NCI-H526 (cell line): ENCODE data around the gene SLC25A22.

Experiments used
- DNase-seq, 2 experiments: peaks; one replicate each; lab custom pipeline; 2025; lab: John Stamatoyannopoulos, UW

Gene SLC25A22

GRCh38 chr11:833849-834311 lies 35.8 kb upstream of the SLC25A22 start:
- no peak for DNase-seq

DNA sequence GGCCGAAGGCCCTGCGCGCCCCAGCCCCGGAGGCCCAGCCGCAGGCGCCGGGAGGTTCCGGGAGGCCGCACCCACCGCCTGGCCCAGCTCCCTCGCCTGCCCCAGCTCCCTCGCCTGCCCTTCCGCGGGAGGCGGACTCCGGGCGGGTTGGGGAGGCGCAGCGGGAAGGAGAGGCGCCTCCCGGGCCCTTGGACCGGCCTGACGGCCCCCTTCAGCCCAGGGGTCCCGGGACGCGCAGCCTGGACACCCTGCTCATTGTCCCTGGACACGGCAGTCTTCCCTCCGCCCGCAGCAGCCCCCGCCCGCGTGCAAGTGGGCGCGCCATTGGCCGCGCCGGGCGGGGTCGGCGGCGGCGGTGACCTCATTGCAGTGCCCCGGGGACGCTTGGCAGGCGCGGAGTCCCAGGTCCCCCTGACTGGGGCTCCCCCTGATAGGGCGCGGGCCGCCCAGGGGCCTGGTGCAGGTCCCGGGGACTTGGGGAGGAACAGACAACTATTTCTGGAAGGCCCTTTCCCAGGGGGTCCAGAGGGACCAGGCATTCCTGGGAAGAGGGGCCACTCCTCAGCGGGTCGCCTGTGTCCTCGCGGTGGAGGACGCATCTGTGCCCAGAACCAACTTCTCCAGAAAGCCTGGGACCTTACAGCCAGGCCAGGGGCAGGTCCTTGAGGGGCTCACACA lies 35.2 kb upstream of the SLC25A22 start:
- peak in 1 of 2 experiments; percentile 84 for DNase-seq

- peak in 1 of 2 experiments; percentile 85 for DNase-seq
Measured at GRCh38 chr11:832529-833113, 34.5 kb upstream of the SLC25A22 start, which contains the start of gene CD151. Gene CD151, plus strand, starts transcription at chr11:832952. Its CDS starts 3,118 bp downstream, at chr11:836070.

GRCh38 chr11:831961-832528 lies 34.0 kb upstream of the SLC25A22 start:
- no peak for DNase-seq

- DNase-seq: no peak
Measured at GRCh38 chr11:831118-831864, 33.2 kb upstream of the SLC25A22 start.

GRCh38 chr11:830295-831117 lies 32.4 kb upstream of the SLC25A22 start:
- DNase-seq: peak; percentile 71 to 95

- peak in 1 of 2 experiments; percentile 82 for DNase-seq
Measured at GRCh38 chr11:829847-830294, 31.8 kb upstream of the SLC25A22 start.

DNA sequence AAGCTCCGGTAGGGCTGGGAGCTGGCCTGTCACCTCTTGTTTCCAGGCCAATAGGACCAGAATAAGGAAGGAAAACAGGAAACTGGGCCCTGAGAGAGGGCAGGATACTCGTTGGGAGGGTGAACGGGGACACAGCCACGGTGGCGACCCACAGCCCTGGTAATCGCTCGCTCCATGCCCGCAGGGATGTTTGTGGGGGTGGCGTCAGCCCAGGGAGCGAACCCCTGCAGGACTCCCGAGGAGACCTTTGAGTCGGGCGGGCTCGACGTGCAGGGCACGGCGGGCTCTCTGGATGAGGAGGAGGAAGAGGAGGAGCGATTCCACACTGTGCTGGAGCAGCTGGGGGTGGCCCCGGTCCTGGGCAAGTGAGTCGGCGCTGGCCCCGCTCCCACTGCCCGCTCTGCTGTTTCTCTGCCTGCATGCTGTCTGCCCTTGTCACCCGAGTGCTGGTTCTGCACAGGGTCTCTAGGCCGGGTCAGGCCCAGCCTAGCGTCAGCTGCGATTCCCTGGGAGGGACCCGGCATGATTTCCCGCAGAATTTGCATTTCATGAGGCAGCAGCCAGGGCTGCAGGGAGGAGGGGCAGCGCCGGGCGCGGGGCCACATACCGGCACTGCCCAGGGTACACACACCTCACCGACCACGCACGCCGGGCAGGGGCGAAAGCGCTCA lies 31.2 kb upstream of the SLC25A22 start:
- peak; percentile 78 to 95 for DNase-seq

DNA sequence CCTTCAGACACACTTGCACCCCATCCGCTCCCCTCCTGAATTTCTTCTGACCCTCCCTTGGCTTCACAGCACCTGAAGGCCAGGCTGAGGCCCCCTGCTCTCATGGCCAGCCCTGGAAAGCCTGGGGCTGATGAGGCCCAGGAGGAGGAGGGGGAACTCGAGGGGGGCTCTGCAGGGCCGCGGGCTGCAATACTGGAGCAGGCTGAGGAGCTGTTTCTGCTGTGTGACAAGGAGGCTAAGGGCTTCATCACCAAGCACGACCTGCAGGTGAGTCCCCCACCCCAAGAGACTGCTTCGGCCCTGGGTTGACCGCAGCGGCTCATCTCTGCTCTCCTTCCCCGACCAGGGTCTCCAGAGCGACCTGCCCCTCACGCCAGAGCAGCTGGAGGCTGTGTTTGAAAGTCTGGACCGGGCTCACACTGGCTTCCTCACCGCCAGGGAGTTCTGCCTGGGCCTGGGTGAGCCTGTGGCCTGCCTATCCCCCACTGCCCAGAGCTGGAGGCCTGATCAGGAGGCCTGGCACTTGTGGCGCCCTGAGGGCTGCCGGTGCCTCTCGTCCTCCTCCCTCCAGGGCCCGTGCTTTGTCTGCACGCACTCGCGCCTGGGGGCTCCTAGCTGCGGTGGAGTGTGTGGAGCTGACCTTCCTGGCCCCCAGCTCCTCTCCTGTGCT lies 30.6 kb upstream of the SLC25A22 start:
- no peak for DNase-seq

- DNase-seq: no peak
Measured at GRCh38 chr11:827897-828192, 29.8 kb upstream of the SLC25A22 start, which contains the start of gene CRACR2B. Gene CRACR2B, plus strand, starts transcription at chr11:827919. Its CDS starts 689 bp downstream, at chr11:828608.

DNA sequence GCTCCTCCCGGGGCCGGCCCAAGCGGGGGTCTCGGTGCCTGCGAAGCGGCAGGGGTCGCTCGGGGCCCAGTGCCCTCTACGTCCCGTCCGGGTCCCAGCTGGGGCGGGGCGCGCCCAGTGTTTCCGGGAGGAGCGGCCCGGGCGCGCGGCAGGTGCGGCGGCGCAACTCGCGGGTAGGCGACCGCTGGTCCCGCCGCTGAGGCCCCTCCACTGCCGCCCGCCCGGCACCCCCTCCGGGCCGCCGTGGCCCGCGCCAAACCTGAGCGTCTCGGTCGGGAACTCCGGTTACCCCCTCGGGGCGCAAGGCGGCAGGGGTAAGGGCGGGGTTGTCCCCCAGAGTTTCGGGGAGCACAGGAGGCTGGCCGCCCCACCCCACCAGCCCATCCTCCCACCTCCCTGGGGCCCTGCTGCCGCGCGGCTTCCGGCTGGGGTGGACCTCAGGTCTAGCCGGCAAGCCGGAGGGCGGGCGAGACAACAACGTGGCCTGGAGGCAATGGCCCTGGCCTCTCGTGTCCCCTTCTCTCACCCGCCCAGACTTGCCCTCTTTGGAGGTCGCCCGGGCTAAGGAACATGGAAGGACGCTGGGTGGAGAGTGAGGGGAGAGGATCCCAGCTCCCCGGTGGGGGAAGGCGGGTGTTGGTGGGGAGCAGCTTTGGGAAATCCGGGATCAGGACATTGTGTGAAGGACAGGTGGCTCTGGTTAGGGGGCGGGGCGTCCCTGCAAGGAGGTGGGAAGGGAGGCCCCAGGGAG lies 29.2 kb upstream of the SLC25A22 start:
- DNase-seq: peak; percentile 62 to 81

- no peak for DNase-seq
Measured at GRCh38 chr11:826836-827145, 28.7 kb upstream of the SLC25A22 start.

GRCh38 chr11:826227-826621 lies 28.1 kb upstream of the SLC25A22 start:
- no peak for DNase-seq

DNA sequence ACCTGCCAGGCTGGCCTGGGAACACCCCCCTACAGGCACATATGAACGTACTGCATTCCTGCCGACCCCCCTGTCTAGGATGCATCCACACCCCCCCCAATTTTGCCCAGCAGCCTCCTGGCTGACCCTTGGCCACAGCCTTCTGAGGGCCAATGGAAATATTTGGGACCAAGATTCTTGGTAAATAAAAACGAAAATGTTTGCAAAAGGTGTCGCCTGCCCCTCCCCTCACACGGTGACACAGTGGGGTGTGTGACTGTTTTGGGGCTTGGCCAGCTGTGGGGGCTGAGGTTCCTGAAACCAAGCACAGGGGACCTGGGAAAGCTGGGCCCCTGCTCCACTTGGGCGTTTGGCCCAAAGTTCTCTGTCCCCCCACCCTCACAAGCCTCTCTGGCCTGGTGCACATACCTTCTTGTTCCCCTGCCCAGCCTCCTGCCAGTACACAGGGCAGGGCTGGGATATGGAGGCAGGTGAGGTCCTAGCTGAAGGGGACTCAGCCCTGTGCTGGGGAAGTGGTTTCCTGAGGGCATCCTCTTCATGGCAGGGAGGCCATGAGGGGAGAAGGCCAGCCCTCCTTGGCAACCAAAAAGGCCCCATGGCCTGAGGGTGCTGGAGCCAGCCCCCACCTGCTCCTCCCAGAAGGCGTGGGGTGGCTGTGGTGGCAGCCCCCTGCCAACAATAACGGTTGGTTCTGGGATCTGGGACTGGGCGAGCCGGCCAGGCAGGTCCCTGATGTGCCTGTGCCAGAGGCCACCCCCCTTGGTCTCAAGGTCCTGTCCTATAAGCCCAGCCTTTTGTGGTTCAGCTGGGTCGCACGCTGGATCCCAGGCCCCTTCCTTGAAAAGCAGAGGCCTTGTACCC lies 27.5 kb upstream of the SLC25A22 start:
- DNase-seq: no peak

DNA sequence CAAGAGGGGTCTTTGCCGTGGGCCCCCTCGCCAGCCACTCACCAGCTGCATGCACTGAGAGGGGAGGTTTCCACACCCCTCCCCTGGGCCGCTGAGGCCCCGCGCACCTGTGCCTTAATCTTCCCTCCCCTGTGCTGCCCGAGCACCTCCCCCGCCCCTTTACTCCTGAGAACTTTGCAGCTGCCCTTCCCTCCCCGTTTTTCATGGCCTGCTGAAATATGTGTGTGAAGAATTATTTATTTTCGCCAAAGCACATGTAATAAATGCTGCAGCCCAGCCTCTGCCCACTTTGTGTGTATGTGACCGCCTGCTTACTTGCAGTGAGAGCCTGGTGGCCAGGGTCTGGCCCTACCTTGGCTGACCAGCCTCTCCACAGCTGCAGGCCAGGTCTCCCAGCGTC lies 26.9 kb upstream of the SLC25A22 start:
- DNase-seq: peak in 1 of 2 experiments; percentile 69

DNA sequence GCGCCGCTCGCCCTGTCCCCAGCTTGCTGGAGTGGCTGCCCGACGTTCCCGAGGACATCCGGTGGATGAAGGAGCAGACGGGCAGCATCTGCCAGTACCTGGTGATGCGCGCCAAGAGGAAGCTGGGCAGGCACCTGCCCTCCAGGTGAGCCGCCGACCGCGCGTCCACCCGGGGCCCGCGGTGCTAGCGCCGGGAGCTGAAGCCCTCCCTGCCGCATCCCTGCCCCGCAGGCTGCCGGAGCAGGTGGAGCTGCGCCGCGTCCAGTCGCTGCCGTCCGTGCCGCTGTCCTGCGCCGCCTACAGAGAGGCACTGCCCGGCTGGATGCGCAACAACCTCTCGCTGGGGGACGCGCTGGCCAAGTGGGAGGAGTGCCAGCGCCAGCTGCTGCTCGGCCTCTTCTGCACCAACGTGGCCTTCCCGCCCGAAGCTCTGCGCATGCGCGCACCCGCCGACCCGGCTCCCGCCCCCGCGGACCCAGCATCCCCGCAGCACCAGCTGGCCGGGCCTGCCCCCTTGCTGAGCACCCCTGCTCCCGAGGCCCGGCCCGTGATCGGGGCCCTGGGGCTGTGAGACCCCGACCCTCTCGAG lies 26.3 kb upstream of the SLC25A22 start:
- DNase-seq: peak; percentile 40 to 87

DNA sequence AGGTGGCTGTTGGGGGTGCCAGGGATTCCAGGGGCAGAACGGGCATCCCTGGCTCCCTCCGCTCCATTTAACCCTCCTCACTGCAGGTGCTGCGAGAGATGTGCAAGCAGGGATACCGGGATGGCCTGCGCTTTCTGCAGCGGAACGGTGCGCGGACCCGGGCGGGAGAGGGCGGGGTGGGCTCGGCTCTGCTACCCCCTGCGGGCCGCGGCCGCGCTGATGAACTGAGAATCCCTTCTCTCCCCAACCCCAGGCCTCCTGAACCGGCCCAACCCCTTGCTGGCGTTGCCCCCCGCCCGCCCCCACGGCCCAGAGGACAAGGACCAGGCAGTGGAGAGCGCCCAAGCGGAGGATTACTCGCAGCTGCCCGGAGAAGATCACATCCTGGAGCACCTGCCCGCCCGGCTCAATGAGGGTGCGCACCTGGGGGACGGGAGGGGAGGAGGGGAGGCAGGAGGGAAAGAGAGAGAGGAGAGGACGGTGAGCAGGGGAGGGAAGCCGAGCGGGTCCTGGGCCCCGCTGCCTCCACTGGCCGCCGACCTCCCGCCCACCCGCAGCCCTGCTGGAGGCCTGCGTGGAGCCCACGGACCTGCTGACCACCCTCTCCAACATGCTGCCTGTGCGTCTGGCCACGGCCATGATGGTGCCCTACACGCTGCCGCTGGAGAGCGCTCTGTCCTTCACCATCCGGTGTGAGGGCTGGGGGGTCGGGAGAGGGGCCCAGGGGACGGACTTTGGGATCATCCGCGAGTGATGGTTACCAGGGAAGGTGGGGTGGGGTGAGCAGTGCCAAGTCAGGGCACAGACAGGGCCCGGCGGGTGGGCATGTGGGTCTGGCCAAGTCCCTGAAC lies 25.6 kb upstream of the SLC25A22 start:
- no peak for DNase-seq
